ENCODE results near the gene HBS1L.

HBS1L gene

DNA sequence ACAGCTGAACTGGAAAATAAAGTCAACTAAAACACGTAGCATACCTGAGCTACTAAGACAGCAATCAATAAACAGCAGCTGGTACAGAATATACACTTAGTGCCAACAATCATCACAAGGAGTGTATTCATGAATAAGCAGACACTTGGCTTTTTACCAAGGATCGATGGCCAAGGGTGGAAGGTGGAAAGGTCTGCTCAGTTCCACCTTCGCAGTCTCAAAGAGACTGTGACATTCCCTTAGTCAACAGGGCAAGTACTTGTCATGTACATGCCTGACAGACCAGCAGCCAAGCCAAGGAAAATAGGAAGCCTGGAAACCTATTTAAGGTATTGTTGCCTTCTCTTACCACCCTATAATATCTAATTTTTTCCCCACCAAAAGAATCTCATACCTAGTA lies 21.4 kb downstream of the HBS1L start:
- no peak for DNase-seq

DNA sequence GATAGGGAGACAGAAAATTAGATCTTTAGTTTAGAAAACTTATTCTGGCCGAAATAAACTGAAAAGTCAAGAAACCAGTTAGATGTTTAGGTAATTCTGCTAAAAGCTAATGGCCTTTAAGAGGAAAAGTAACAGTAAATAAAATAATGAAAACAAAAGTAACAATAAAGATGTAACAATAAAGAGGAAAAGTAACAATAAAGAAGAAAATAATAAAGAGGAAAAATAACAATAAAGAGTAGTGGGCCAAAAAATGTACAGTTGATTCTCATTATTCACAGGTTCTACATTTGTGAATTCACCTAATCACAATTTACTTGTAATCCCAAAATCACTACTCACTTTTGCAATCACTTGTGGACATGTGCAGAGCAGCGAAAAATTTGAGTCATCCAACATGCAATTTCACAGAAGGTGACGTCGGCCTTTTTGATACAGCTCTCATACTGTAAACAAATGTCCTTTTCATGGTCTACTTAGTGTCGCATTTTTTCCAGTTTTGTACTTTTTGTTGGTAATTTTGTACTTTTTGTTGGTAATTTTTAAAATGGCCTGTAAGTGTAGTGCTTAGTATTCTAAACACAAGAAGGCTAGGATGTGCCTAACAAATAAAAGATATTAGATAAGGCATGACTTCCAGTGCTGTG lies 24.0 kb downstream of the HBS1L start:
- no peak for DNase-seq

DNA sequence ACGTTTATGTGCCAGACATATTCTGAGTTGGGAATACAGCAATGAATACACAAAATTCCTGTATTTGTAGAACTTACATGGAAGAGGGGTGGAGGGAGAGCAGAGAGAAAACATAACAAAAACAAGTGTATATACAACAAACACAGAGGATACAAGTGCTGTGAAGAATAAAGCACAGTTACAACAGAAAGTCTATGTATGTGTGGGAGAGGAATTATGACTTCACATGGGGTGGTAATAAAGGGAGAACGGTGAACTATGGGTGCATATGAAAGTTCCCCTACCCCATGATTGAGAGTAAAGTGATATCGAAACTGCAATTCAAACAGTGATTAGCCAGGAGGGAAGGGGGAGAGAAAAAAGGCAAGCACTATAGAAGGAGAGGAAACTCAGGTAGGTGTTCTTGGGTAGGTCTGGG lies 24.6 kb downstream of the HBS1L start:
- no peak for DNase-seq

DNA sequence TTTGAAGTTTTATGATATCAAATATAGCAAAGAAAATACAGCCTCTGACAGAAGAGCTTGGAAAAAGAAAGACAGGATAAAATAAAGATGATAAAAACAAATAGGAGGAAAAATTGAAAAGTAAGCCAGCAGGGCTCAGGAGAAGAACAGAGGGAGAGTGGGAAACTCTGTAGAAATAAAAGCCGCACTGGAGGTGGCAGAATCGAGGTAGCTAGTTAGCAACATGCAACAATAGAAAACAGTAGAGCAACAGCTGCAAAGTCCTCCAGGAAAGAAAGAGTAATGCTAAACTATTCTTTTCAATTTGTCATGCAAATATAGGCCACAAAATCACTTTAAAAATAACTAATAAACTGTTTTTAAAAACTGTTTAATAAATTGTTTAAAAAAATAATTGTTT lies 28.8 kb downstream of the HBS1L start:
- DNase-seq: no peak

DNA sequence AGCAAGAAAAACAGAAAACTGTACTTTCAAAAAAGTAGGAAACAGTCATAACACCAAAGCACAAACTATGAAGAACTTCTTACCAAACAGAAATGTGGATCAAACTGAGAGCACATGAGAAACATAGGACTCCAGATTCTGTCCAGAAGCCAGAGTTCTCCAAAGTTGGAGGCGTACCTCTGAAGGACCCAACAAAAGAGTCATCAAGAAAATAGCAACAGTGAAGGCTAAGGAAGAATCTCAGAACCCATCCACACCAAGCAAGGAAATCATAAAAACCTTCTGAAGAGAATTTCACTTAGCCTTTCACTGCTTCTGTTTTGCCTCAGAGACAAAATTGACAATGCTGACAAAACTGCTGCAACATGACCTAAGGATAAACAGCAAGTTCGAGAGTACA lies 29.4 kb downstream of the HBS1L start:
- no peak for DNase-seq

DNA sequence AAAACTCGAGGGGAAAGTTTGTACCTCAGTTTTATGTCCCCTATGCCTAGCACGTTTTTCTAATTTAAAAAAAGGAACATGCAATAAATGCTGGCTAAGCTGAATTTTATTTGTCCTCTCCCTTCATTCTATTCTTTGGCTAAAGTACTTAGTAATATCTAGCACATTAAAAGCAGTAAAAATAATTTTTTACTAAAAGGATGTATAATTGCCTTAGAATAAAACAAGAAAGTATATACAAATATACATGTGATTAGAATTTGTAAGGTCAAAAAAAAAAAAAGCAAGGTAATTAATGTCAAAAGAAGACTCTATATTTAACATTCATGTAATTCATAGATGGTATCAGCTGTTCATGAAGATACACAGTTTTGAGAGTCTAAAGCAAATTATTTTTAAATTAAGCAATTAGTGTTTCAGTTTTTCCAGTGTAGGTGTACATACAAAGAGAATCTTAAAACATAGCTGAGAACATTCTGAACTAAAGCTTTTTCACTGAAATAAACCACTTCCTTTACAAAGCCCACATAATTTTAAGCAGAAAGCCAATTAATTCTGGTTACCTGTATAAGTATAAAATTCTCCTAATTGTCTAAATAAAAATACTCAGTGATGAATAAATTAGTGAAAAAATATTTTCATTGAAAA lies 32.4 kb downstream of the HBS1L start:
- no peak for DNase-seq

DNA sequence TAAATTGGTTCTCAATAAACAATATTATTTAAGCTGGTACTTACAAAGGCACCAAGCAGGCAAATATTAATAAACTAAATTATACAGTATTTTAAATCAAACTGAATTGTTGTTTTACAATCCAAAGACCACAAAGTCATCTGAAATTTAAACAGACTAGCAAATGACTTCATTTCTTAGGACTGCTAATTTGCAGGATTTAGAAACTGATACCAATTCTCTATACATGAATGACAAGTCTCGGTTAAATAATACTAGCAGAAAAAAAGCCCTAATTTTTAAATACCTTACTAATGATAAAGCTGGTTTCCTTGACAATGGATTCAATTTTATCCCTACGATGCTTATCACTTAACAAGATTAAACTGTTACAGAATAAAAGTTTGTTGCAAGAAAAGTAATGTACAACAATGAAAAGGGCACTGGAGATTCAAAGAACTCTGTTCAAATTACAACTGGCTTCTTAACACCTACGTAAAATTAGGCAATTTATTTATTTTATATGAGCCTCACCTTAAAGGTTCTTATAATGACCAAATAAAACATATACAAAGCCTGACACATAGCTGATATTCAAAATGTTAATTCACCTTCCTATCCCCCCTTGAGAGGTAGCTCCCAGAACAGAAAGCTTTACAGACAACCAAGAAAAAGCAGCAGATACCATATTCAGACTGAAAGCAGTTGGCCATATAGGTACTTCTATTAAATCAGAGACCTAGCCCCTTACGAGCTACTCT lies 33.1 kb downstream of the HBS1L start:
- no peak for DNase-seq

GRCh38 chr6:135018941-135019340 lies 35.7 kb downstream of the HBS1L start:
- DNase-seq: no peak

DNA sequence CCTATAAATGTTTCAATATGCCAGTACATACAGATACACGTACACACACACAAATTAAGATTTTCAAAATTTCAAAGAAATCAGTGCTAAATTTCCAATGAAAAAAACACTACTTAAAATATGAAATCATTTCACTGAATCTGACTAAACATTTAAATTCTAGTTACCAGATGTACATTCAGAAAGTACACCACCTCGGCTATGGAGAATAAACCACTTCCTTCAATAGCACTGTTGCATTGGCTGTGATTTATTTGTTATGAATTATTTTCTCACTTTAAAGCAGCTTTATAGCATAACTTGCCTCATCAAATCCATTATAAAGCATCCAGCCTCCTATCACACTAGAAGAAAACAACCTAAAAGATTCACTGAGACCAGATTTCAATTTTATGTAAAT lies 36.6 kb downstream of the HBS1L start:
- DNase-seq: no peak

DNA sequence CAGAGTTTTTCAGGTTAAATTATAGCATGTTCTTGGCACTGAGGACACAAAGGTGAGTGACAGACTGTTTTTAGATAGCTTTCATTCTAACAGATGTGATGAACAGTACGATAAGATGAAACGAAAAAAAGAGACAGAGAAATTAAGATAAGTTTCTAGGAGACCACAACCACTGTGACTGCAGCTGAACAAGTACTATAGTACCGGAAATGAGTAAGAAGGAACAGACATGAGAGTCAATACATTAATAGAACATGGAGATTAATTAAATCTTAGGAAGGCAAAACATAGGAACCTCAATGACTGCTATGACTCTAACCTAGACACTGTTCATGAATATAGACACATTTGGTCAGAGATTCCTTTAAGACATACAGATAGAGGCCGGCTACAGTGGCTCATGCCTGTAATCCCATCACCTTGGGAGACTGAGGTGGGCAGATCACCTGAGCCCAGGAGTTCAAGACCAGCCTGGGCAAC lies 40.2 kb downstream of the HBS1L start:
- no peak for DNase-seq

- no peak for DNase-seq
Measured at GRCh38 chr6:135013211-135013610, 41.4 kb downstream of the HBS1L start.

DNA sequence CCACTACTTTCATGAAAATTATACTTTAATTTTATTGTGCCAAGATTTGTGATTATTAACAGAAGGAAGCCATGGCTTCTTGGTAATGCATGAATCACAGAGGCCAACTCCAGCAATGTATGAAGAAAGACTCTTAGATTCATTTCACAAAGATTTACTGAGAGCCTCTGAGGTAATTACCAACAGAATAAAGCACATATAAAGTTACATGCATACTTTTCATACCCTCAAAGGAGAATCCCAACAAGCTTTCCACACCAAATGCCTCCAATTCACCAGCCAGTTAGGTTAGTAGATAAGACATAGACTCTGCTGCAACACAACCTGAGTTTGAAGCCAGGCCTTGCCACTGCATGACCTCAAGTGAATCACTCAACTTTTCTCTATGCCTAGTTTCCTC lies 41.9 kb downstream of the HBS1L start:
- no peak for DNase-seq

DNA sequence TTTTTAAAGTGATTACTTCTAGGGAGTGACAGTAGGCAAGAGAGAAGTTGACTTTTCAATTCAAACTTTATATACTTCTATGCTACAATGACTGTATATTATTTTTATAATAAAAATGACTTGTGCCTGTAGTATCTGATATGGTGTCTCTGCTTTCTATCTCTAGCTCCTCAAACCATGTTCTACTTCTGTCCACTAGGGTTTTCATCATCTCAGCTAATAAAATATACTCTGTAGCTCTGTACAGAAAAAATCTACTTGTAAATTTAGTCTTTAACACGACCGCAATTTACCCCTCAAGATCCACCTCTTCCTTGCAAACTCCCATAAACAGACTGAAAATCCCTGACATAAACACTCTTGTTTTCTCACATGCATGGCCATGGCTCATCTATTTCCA lies 42.3 kb downstream of the HBS1L start:
- DNase-seq: no peak

GRCh38 chr6:135008941-135009290 lies 45.7 kb downstream of the HBS1L start:
- DNase-seq: no peak

DNA sequence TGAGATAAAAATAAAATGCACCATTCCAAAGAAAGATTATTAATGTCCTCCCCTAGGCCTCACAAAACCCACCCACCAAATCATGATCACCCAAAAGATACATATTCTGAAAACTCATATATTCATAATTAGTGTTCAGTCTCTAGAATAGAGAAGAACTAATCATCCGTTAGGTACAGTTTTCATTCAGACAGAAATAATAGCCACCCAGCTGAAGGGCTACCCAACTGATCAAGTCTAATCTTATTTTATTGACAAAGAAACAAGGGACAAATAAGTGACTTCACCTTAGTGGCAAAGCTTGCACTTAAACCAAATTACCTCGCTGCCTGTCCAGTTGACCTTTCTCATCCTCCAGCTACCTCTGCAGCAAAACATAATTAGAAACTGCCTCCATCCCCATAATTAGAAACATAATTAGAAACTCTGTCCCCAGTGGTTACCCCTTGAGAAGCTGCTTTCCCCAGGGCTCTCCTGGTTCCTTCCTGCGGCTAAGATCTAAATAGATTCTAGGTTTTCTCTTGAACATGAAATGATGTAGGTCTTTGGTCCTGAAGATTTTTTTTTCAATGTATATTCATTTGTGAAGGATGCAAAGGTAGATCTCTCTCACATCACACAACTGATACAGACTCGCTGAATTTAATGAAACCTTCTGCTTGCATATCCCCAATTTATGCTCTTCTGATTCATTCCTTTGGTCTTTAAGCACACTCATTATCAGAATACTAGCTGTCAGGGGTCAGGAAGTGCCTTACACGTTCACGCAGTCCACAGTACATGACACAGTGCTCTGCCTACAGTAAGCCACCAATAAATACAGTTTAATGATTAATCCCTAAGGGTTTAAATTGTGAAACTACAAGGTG lies 46.3 kb downstream of the HBS1L start:
- no peak for DNase-seq

DNA sequence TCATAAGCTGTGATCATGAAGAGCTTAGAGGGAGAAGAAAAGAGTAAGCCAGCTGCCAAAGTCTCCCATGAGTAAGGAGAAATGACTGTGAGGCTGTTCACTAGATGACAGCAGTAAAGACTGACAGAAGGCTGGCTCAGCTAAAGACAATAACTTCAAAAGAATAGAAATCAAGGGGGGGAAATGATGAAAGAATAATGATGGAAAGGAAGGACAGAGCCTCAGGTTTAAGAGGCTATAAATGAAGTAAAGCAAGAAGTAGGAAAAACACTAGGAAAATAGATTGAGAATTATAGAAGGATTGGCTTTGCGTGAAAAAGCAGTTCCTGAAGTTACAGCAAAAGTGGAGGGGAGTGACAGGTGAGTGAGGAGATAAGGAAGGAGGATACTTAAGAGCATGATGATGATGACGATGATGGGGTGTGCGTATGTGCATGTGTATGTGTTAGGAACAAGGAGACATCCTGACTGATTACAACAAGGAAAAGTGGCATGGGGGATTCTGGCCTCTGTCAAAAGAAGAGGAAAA lies 48.2 kb downstream of the HBS1L start:
- no peak for DNase-seq

GRCh38 chr6:135004399-135004798 lies 50.2 kb downstream of the HBS1L start:
- no peak for DNase-seq

- no peak for DNase-seq
Measured at GRCh38 chr6:135002974-135003703, 51.5 kb downstream of the HBS1L start.

GRCh38 chr6:135002229-135002844 lies 52.3 kb downstream of the HBS1L start:
- no peak for DNase-seq

DNA sequence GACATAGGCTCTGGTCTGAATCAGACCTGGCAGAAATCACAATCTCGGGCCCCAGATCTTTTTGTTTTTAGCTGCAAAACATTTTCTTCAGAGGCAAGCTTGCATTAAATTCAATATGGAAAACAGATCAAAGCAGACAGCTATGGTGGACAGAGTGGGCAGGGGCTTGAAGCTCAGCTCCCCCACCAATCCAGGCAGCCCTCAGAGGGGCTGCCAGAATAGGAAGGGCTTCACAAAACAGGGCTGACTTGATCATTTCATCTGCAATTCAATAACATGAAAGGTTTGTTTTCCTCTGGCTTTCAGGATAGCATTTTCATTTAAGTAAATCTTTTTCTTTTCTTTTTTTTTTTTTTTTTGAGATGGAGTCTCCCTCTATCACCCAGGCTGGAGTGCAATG lies 55.5 kb downstream of the HBS1L start:
- no peak for DNase-seq

- no peak for DNase-seq
Measured at GRCh38 chr6:134997133-134997995, 57.3 kb downstream of the HBS1L start.

Measured in activated gamma-delta T cell treated with Interleukin-2 at 50 U/mL for 16 hours (primary cell).